ENCODE data around the gene GRIP1.

GRIP1 gene

DNA sequence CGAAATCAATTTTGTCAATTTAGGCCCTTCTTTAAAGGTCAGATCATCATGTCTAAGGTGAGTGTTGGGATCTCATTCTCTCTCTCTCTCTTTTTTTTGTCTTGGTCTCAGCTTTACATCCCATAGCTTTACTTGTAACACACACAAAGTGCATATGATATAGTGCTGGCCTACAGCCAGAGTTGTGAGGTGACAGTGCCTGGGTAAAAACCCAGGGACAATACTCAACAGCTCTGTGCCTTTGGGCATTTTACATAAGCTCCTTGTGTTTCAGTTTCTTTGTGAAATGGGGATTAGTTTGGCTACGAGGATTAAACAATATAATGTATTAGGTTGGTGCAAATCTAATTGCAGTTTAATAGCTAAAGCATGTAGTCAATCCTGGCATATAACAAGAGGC lies 40.2 kb downstream of the GRIP1 start:
- no peak for DNase-seq

DNA sequence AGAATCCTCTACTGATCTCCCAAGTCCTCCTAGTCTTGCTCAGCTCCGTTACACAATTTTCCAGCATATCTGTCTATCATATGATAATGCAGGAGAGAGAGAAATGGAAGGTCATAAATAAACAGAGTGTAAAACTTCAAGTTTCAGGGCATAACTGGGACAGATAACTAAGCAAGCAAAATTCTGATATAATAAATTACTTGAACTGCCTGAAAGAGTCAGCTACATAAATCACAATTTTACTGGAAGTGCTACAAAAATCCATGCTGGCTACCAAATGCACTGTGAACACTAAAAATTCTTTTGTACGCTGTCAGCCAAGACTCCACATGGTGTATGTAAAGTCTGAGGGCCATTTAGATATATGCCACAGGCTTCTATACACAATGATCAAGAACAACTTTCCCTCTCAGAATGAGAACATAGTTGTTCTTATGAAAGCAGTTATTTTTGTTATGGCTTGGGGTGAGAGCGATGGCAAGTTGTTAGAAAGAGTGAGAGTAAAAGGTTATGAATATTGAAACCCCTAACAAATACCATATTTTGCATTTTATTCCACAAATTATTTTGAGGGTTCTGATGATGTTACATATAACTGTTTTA lies 41.1 kb downstream of the GRIP1 start:
- no peak for DNase-seq

DNA sequence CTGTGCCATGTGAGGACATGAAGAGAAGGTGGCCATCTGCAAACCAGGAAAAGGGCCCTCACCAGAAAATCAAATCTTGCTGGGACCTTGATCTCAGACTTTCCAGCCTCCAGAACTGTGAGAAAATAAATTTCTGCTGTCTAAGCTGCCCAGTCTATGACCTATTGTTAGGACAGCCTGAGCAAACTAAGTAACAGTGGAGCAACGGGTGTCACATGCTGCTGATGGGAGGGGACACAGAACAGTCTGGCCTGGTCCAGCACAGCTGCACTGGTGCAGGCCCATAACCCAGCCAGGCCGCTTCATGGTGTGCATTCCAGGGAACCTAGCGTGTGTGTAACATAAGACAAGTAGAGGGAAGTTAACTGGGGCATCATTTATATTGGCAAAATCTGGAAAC lies 42.1 kb downstream of the GRIP1 start:
- DNase-seq: no peak

DNA sequence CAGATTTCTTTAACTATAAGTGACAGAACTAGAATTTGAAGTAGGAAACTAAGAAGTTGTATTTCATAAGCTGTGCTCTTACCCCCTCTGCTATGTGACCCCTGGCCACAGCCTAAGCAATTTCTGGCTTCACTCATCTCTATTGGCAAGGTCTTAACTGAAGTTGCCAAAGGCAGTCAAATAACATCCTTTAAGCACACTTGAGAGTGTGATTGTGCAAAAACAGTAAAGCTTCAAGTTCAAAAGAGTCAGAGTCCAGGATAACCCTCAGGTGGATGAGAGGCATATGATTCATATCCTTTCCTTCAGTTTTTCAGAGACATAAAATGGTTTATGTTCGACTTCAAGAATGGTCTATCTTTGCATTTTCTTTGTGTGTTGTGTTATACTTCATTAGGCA lies 45.2 kb downstream of the GRIP1 start:
- no peak for DNase-seq

DNA sequence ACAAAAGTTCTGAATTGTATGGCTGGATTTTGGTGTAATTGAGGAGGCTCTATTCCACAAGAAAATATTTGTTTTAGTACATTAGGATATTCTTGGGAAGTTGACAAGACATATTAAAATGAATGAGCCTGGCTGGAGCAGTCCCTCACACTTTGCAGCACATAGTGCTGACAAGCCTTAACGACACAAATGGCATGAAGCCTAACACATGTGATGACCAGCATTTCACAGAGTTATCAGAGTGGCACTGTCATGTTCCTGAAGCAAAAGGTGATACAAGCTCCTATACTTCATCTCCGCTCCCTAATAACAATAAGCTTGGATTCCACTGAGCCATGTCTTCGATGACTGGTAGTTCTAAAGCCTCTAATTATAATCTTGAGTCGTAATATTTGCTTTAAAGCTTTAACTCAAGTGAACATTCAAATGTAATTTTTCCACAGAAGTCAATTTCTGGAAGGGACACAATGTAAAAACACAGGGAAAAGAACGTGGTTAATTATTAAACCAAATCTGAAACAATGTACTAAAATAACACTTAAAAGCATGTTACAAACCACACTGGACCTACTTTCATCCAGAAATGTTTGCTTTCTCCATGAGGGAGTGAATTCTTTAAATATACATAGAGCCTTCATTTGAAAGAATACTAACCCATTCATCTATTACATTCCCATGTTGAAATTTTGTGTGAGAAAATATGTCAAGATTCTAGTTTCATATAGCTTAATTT lies 49.6 kb downstream of the GRIP1 start:
- DNase-seq: no peak

DNA sequence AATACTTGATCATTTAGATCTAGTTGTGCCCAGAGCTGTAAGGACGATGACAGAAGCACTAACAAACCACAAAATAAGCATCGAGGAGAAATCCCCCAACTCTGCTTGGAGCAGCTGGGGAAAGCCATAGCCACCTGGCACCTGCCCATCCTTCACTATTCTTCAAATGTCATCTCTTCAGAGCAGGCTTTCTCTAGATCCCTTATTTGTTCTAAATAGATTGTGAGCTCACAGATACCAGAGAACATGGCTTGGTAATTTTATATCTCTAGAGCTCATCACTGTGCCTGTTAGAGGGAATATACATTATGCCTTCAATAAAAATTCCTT lies 50.9 kb downstream of the GRIP1 start:
- no peak for DNase-seq

DNA sequence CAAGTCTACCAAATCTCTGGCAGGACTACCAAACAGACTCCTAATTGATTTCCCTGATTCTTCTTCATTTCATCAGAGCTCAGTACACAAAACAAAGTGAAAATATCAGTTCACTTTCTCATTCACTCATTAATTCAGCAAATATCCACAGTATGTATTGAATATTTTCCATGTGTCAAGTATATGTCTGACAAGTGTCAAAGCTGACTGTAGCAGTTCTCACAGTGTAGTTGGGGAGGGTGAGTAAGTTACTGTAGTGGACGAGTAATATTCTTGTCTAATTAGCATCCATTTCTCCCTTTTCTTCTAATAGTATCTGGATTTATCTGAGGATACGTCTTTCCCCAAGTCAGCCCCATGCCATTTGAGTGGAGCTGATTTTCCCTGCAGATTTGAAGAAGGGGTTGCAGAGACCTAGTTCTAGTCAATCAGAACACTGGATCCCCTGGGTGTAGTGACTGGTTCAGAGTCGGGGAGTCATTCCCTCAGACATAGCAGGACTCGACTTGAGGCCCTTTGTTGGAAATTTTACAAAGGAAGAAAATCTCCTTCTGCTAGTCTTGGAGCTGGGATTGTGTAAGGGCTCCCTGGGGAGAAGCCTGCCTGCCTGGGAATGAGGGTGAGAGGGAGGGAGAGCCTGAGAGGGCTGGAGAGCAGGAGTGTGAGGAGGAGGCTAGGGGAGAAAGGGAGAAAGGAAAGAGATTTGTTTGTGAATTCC lies 51.4 kb downstream of the GRIP1 start:
- no peak for DNase-seq

DNA sequence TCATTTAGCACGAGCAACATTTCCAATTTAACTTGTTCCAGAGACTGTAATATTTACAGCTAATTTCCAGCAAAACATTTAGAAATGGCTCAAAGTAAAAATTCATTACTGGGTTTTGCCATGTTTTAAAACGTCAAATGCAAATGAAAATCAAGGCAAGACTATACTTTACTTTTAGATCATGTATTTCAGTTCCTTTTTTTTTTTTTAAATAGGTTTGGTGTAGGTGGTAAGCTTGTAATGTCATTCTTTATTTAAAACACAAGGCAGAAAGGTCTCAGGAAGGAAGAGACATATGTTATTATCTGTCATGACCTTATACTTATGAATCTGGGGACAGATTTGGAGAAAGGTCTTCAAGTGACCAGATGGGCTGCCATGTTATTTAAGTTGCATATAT lies 54.1 kb downstream of the GRIP1 start:
- DNase-seq: no peak

DNA sequence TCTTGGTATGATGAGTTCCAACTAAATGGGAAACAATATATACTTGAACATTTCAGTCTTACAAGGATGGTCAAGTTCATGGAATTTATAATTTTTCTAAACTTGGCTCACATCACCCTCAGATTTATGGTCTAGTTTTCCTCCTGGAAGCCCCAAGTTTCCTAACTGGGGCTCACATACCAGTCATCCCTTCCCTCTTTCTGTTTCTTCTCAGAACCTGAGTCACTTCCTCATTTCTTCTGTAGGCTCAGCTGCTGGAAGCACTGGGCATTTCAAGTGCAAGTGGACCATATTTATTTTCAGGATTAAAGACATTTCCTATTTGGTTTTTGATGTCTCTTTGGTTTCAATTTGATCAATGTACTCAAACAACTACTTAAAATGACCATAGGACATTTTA lies 55.4 kb downstream of the GRIP1 start:
- DNase-seq: no peak

DNA sequence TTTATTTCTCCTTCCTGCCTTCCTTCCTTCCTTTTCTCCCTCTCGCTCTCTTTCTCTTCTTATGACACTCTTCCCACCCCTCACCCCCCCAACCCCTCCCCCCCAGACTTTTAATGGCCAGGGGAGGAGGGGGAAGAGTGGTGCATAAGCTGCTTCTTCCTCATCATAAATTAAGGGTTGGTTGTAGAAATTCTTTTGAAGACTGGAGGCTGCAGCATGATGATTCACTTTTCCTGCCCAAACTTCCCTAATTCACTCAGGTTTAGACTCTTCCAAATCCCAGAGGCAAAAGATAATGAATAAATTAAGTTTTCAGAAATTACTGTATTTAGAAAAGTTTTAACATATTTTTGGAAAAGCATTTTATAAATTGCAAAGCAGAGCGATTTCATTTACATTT lies 58.2 kb downstream of the GRIP1 start:
- no peak for DNase-seq

DNA sequence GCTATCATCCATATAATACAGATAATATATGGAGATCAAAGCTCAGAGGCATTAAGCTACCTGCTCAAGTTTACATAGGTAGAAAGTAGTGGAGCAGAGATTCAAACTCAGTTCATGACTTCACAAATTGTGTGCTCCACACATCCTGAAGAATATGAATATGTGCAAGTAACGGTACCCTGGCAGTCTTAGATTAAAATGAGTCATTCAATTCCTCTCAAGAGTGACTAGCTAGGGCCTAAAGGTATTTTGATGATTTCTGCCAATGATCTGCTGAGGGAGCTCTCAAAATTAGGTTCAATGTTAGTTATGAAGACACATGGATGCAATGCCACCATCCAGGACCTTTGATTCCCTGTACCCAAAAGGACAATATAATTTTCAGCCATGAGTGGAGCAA lies 58.9 kb downstream of the GRIP1 start:
- DNase-seq: no peak

DNA sequence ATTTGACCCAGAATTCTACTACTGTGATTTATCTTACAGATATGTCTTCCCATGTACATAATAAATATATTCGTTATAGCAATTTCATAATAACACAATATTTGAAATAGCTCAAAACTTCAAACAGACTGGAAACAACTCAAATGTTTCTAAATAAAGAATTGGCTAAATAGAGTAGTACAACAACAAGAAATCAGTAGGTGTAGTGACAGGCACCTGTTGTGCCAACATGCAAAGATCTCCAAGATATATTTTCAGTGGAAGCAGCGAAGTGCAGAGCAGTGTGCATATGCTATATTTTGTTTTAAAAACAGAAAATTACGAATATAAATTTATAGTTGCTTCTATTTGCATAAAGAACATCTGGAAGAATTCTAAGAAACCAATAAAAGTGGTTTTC lies 60.9 kb downstream of the GRIP1 start:
- DNase-seq: no peak

DNA sequence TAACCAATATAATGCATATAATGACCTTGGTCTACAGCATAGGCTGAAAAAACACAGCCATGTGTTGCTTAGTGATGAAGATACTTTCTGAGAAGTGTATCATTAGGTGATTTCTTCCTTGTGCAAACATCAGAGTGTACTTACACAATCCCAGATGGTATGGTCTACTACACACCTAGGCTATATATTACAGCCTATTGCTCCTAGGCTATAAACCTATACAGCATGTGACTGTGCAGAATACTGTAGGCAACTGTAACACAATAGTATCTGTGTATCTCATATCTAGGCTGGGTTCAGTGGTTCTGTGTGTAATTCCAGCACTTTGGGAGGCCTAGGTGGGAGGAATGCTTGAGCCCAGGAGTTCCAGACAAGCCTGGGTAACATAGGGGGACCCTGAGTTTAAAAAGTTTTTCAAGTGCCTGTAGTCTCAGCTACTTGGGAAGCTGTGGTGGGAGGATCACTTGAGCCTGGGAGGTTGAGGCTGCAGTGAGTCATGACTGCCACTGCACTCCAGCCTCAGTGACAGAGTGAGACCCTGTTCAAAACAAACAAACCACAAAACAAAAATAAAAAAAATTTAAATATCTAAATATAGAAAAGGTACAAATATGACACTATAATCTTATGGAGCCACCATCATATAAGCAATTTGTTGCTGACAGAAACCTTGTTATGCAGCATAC lies 66.6 kb downstream of the GRIP1 start:
- DNase-seq: no peak

DNA sequence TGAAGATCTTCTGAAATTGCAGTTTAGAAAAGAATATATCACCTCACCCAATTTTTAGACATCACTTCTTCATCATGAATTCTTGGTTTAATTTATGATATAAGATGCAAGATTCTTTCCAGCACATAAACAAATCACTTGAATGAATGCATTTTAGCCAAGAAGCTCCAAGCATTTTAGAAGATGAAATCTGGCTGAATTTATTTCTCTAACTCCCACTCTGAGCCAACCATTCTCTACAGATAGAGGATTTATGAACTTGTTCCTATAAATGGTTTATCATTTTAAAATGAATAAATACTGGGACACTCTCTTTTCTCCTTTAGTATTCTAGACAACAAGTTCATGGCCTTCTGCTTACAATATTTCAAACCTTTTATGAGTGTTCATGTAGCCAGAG lies 71.7 kb downstream of the GRIP1 start:
- no peak for DNase-seq

DNA sequence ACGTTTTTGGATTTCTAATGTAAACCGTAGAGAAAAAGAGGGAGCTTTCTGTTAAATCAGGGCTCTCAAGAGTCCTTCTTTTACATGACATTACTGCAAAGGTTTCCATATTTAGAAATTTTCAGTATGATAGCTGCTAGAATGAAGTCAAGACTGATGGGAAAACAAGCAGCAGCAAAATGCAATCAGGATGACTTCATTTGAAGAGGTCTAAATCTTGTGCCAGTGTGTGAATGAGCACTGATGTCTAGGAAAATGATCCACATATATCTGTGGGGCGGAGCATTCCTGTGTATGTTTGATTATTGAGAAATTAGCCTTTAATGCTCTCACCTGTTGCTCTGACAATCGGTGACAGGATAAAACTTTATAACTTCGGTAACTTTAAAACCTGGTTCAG lies 73.6 kb downstream of the GRIP1 start:
- no peak for DNase-seq

DNA sequence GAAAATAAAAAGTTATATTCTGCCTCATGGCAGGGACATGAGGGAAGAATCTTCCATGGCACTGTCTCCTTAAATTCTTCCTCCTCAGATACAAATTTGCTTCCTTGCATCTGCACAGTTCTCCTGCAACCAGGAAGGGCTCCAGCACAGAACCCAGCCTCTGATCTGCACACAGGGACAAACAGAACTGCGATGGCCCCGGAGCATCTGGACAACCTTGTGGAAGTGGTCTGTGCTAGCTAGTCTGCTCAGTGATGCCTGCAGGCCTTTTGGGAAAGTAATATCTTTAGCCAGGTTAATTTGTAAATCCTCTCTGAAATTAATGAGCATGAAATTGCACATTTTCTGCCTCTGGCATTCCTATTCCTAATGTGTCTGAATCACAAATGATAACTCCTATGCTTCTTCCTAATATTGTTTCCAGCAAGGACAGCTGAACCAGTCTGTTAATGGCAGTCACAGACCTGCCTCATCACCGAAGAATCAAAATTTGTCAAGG lies 74.8 kb downstream of the GRIP1 start:
- no peak for DNase-seq

DNA sequence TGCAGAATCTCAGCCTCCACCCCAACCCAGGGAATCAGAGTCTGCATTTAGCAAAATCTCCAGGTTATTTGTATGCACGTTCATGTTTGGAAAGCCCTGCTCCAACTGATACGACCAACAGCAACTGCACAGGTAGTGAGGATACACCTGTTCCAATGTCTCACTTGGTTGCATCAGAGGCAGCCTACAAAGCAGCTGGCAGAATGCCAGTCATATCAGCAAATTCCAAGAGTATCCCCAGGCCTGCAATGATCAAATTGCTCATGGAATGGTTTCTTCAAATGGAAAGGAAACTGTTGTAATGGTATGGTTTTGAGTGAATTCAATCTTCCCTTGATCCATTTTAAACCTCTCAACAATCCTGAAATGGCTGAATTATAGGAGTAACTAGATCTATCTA lies 75.4 kb downstream of the GRIP1 start:
- DNase-seq: no peak

DNA sequence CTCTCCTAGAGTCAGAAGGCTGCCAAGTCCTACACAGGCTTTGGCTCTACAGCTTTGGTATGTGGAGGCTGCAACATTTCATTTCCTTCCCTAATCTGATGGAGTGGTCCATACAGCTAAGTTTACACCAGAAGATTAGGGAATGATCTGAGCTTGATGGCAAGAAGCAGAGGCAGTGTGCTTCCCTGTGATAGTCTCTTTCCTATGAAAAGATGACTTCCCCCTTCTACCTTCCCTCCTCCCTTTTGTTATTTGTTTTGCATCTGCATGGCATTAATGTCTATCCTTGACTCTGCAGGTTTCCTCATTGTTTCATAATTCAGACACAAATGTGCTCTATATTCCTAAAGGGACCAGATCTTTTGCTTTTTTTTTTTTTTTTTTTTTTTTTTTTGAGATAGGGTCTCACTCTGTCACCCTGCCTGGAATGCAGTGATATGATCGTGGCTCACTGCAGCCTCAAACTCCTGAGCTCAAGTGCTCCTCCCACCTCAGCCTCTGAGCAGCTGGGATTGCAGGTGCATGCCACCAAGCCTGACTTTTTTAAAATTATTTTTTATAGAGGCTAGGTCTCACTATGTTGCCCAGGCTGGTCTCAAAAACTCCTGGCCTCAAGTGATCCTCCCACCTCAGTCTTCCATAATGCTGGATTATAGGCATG lies 76.3 kb downstream of the GRIP1 start:
- DNase-seq: no peak

DNA sequence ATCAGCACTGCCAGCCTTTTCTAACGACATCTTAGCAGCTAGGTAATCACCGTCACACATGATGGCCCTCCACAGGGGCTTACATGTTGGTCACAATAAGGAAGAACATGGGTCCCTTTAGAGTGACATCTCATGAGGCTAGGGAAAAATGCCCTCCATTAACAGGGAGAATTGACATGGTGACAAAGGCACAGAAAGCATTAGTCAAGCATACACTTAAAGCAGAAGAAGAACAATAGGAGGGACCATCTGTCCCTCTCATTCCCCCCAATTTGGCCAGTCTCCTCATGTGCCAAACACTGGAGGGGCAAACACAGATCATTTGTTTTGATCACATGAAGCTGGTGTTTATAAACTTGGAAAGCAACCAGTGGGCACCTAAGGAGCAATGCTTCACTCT lies 78.0 kb downstream of the GRIP1 start:
- no peak for DNase-seq

DNA sequence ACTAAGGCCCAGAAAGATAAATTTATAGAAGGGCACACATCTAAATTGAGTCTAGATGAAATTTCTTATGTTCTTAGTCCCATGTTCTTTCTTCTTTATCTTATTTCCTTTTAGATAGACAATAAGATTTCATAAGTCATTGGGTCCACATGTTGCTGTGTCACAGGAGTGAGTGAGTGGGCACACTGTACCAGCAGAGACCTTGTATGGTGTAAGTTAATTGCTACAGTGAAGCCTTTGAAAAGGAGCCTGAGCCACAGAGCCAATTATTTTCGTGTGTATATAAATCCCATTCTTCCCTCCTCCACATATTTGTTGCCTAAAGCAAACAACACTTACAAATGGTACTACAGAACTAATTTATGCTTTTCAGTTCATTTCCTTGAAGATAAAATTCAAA lies 79.1 kb downstream of the GRIP1 start:
- no peak for DNase-seq

DNA sequence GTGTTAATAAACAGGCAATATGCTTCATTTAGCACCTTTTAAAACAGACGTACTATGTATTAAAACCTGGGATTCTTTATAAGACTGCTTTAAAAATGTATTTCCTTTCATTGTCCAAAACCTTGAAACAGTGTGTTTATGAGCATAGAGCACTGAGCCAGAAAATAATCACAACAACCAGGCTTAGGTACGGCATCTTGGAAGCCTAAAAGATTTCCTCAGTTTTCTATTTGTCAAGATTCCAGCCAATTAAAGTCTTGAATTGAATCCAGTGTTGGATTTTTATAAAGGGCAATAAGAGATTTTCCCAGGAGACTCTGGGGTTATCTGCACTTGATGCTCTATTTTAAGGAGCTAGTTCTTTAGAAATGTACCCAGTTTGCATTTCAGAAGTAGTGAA lies 80.3 kb downstream of the GRIP1 start:
- no peak for DNase-seq

DNA sequence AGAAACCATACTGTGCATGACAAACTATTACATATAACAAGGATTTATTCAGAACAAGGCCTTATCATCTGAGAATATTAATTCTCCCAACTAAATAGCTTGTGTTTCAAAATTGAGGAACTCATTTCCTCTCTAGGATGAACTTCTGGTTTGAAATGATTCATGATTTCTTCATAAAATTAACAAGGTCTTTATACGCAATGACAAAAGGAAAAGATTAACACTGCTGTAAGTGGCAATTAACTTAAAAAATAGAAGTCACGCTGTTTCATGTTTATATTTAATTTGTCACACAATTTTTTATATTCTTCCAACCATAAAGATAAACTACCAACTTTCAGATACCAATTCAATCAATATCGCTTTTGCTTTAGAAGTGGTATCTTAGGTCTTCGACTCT lies 80.8 kb downstream of the GRIP1 start:
- no peak for DNase-seq

DNA sequence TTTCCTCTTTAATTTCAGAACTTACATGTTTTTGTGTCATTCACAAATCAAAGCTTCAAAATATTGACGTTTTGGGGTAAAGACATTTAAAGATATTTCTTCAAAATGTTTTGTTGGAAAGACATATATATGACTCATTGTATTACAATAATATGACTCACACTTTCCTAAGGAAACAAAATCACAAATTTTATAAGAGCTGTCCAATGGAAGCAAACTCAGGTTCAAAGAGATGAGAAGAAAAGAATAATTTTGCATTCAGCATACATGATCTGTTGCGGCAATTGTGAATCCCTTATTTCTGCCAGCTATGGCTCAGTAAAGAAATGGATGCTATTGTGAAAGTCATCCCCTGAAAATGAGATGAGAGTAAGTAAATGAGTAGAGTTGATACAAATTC lies 82.7 kb downstream of the GRIP1 start:
- DNase-seq: no peak

All from activated T-cell treated with anti-CD3 and anti-CD28 coated beads, Interleukin-2, amount 50 U/mL, for 1 hour (primary cell).